CD4-positive, alpha-beta T cell treated with Interleukin-2 at 100 ng/mL for 4 hours (primary cell): Measurements from ENCODE around the gene SEMA6A.

Experiments used
- DNase-seq: peaks from one replicate; pipeline ENCODE4 v3.0.0-alpha.2; 2020; ENCODE audit warnings: low spot score

SEMA6A gene

DNA sequence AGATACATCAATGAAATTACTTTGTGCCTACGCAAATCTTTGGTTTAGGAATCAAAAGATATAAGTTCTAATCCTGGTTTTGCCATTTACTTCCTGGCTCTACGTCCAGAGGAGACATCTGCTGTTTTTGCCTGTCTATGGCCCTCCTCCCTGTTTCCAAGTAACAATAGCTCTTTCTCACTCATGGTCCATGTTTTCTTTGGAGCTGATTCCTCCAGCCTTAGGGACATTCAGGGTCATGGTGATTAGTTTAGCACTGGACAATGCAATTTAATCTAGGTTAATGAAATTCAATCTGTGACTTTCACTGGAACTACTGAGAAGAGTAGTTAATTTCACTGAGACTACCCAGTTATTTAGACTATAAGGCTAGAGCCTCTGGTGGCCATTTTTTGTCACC is 170.6 kb downstream of the SEMA6A start:
- no peak for DNase-seq

GRCh38 chr5:116402235-116402634 is 172.4 kb downstream of the SEMA6A start:
- no peak for DNase-seq

GRCh38 chr5:116401576-116401975 is 173.0 kb downstream of the SEMA6A start:
- no peak for DNase-seq

- DNase-seq = no peak
These were observed 178.0 kb downstream of the SEMA6A start for GRCh38 chr5:116396476-116397099.

- no peak for DNase-seq
These were observed 178.9 kb downstream of the SEMA6A start for GRCh38 chr5:116395631-116396203.

DNA sequence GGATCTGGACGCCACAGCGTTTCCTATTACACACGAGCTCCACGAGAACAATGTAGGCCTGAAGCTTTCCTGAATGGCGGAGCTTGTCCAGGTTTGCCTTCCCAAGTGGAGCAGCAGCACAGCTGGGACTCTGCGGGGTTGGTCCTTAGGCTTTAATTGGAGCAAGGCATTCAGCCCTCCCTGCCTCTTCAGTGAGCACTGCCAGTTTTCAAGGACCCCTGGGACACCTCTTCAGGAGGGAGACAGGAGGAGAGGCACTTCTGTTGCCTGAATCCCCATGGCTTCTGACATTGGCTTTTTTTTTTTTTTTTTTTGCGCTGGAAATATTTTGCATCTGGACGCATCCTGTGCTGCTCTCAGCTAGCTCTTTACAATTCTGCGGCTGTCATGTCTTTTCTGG is 179.4 kb downstream of the SEMA6A start:
- no peak for DNase-seq

DNA sequence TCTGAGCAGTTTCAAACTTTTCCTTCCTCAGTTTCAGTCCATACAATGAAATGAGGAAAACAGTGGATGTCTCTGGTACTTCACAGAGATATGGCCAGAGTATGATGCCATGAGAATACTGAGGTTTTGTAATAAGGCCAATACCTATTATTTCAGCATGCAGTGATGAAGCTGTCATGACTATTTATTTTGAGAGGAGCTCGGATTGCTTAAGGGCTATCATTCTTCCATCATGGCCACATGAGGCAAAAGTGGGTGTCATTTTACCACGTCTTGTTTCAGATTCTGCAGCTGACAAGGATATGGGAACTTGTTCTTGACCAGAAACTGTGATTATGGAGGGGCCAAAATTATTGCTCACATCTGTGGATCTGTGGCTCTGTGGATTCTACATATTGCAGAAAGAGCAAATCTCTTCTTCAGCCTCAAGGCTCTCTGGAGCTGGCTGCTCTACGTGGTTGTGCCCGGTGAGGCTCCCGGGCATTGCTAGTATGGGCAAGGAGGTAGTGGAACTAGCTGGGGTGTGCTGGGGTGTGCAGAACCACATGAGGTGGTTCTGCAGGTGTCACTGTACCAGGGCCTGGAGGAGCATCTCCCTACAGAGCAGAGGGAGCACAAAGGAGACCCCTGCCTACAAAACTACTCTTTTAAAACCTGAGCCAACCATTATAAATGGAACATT is 180.3 kb downstream of the SEMA6A start:
- no peak for DNase-seq
